WTC11 (cell line): ENCODE measurements around the gene DPEP2NB. TPM values are rescaled to one million over a fixed set of nuclear protein-coding genes. Genes with fewer than 3 reads are reported as not detected.

Source experiments
- ATAC-seq: fragments of 200-7000 bp; cut with Tn5 transposase; 2 replicates; pipeline ENCODE4 v1.10.0; 2021; ENCODE audit warnings: mild to moderate bottlenecking, moderate library complexity
- CTCF ChIA-PET: fragments of 300-600 bp; sonication (Branson Sonifier 250); formaldehyde crosslinking; loops from one replicate; lab custom pipeline; 2021; ENCODE audit warnings: antibody characterized with exemption; lab: Charles Lee
- POLR2A ChIA-PET: fragments of 350-600 bp; sonication (Branson Sonifier 250); formaldehyde crosslinking; loops from one replicate; lab custom pipeline; 2021; ENCODE audit warnings: antibody characterized with exemption; lab: Charles Lee
- DNase-seq: peaks from one replicate; pipeline ENCODE4 v3.0.0; 2021; ENCODE audit warnings: low spot score
- H3K27ac Mint-ChIP-seq: 2 replicates; pipeline ENCODE4 v1.8.0; 2021; ENCODE audit warnings: mixed read lengths
- H3K27me3 Mint-ChIP-seq: 2 replicates; pipeline ENCODE4 v1.8.0; 2021; ENCODE audit warnings: low read depth, mild to moderate bottlenecking, moderate library complexity, mixed read lengths
- H3K36me3 Mint-ChIP-seq: 2 replicates; pipeline ENCODE4 v1.8.0; 2021; ENCODE audit warnings: mixed read lengths
- H3K4me1 Mint-ChIP-seq: 2 replicates; pipeline ENCODE4 v1.8.0; 2022; ENCODE audit warnings: mixed read lengths
- H3K4me3 Mint-ChIP-seq: 2 replicates; pipeline ENCODE4 v1.8.0; 2021; ENCODE audit warnings: mild to moderate bottlenecking, moderate library complexity, mixed read lengths
- H3K9me3 Mint-ChIP-seq: 2 replicates; pipeline ENCODE4 v1.8.0; 2021; ENCODE audit warnings: mixed read lengths
- ARID4B ChIP-seq: sonication (generic); formaldehyde crosslinking; IDR thresholded peaks from 2 replicates; pipeline ENCODE4 v1.8.0; 2023; ENCODE audit warnings: missing genetic modification reagents, mild to moderate bottlenecking, borderline replicate concordance
- ATF3 ChIP-seq: sonication (generic); formaldehyde crosslinking; conservative IDR thresholded peaks from 2 replicates; pipeline ENCODE4 v1.8.1; 2022; ENCODE audit warnings: mild to moderate bottlenecking, missing genetic modification reagents
- ATF6 ChIP-seq: sonication (generic); formaldehyde crosslinking; IDR thresholded peaks from 2 replicates; pipeline ENCODE4 v1.8.1; 2023; ENCODE audit warnings: mild to moderate bottlenecking, missing genetic modification reagents
- E2F5 ChIP-seq: sonication (generic); formaldehyde crosslinking; IDR thresholded peaks from 2 replicates; pipeline ENCODE4 v1.8.1; 2022; ENCODE audit warnings: mild to moderate bottlenecking, moderate library complexity, missing genetic modification reagents
- FOXJ3 ChIP-seq: sonication (generic); formaldehyde crosslinking; IDR thresholded peaks from 2 replicates; pipeline ENCODE4 v1.9.0; 2021; ENCODE audit warnings: missing genetic modification reagents, mild to moderate bottlenecking, borderline replicate concordance
- FOXK1 ChIP-seq: sonication (generic); formaldehyde crosslinking; IDR thresholded peaks from 2 replicates; pipeline ENCODE4 v1.8.0; 2022; ENCODE audit warnings: mild to moderate bottlenecking, moderate library complexity, missing genetic modification reagents
- FOXP4 ChIP-seq: sonication (generic); formaldehyde crosslinking; IDR thresholded peaks from 2 replicates; pipeline ENCODE4 v1.8.0; 2022; ENCODE audit warnings: mild to moderate bottlenecking, missing genetic modification reagents
- GRHL2 ChIP-seq: fragments of 250-450 bp; sonication (Bioruptor Pico); IDR thresholded peaks from 2 replicates; pipeline ENCODE4 v1.8.0; 2022; ENCODE audit warnings: mild to moderate bottlenecking, moderate library complexity; ENCODE audit not compliant: insufficient replicate concordance, severe bottlenecking
- GTF2I ChIP-seq: fragments of 250-450 bp; sonication (Bioruptor Pico); conservative IDR thresholded peaks from 2 replicates; pipeline ENCODE4 v1.4.0; 2021; ENCODE audit warnings: mild to moderate bottlenecking
- HMGA2 ChIP-seq: fragments of 250-450 bp; sonication (Bioruptor Pico); IDR thresholded peaks from 2 replicates; pipeline ENCODE4 v1.4.0; 2021; ENCODE audit warnings: mild to moderate bottlenecking, moderate library complexity
- JAZF1 ChIP-seq: fragments of 250-450 bp; sonication (Bioruptor Pico); IDR thresholded peaks from 2 replicates; pipeline ENCODE4 v1.9.0; 2021; ENCODE audit warnings: moderate library complexity, mild to moderate bottlenecking, inconsistent platforms
- MXD4 ChIP-seq: fragments of 250-450 bp; sonication (Bioruptor Pico); IDR thresholded peaks from 2 replicates; pipeline ENCODE4 v1.8.0; 2021; ENCODE audit warnings: mild to moderate bottlenecking, moderate library complexity, borderline replicate concordance
- NFATC4 ChIP-seq: fragments of 250-450 bp; sonication (Bioruptor Pico); IDR thresholded peaks from 2 replicates; pipeline ENCODE4 v1.9.0; 2021; ENCODE audit warnings: mild to moderate bottlenecking
- NR3C1 ChIP-seq: sonication (generic); formaldehyde crosslinking; conservative IDR thresholded peaks from 2 replicates; pipeline ENCODE4 v1.8.1; 2023; ENCODE audit warnings: low read depth, mild to moderate bottlenecking, missing genetic modification reagents
- OVOL2 ChIP-seq: fragments of 250-450 bp; sonication (Bioruptor Pico); IDR thresholded peaks from 2 replicates; pipeline ENCODE4 v1.9.0; 2021; ENCODE audit warnings: mild to moderate bottlenecking, borderline replicate concordance
- TP53 ChIP-seq: sonication (generic); formaldehyde crosslinking; IDR thresholded peaks from 2 replicates; pipeline ENCODE4 v1.8.1; 2023; ENCODE audit warnings: mild to moderate bottlenecking, missing genetic modification reagents
- ZMAT4 ChIP-seq: fragments of 250-450 bp; sonication (Bioruptor Pico); IDR thresholded peaks from 2 replicates; pipeline ENCODE4 v1.9.0; 2021; ENCODE audit warnings: mild to moderate bottlenecking
- ZNF138 ChIP-seq: sonication (generic); formaldehyde crosslinking; conservative IDR thresholded peaks from 2 replicates; pipeline ENCODE4 v1.8.1; 2022; ENCODE audit warnings: mild to moderate bottlenecking, moderate library complexity, missing genetic modification reagents
- ZNF425 ChIP-seq: fragments of 250-450 bp; sonication (Bioruptor Pico); conservative IDR thresholded peaks from 2 replicates; pipeline ENCODE4 v1.9.0; 2021; ENCODE audit warnings: mild to moderate bottlenecking
- total RNA-seq: library from RNA; stranded (reverse); gene quantifications from 3 replicates; pipeline ENCODE4 v1.2.3, GENCODE V29; 2021

DPEP2NB gene
- total RNA-seq, 1 experiment from 2014 or later, result not detected

- no peak for TF ChIP-seq NFATC4 (CRISPR knock-in tag)
These were observed 26.2 kb downstream of the DPEP2NB start (continued) for GRCh38 chr16:67989322-67990017.

DNA sequence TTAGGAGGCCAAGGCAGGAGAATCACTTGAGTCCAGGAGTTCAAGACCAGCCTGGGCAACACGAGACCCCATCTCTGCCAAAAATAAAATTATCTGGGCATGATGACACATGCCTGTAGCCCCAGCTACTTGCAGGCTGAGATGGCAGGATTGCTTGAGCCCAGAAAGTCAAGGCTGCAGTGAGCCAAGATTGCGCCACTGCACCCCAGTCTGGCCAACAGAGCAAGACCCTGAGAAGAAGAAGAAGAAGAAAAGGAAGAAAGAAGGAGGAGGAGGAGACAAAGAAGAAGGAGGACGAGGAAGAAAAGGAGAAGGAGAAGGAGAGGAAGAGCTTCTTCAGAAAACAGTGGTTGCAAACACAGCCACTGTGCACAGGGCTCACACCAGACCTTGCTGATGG lies 27.0 kb downstream of the DPEP2NB start:
- POLR2A ChIA-PET, result interaction anchor here (0.6 kb wide), 1 partner anchor 16 kb away, joined by 6 read pairs; no protein-coding TSS in a partner anchor
- no peak overlapping the region for H3K4me3 Mint-ChIP-seq
- H3K36me3 Mint-ChIP-seq, result no peaks in the 10 kb centered on the region
- peaks cover 18% of the 10 kb centered on the region for H3K27me3 Mint-ChIP-seq
- DNase-seq, result no peak
- H3K9me3 Mint-ChIP-seq, result no peaks in the 10 kb centered on the region
- CTCF ChIA-PET, result interaction anchor here (0.5 to 1.3 kb wide), 2 partner anchors 131 to 172 kb away, joined by 3 read pairs; no protein-coding TSS in a partner anchor
- no peak for TF ChIP-seq TP53
- TF ChIP-seq FOXP4 (CRISPR knock-in tag), result no peak
- TF ChIP-seq ATF3 (CRISPR knock-in tag), result no peak
- no peak for TF ChIP-seq JAZF1
- TF ChIP-seq NFATC4 (CRISPR knock-in tag), result no peak
- no peak for TF ChIP-seq ATF6 (CRISPR knock-in tag)
- TF ChIP-seq ZMAT4 (CRISPR knock-in tag), result no peak
- TF ChIP-seq FOXK1, result no peak
- no peak for TF ChIP-seq E2F5 (CRISPR knock-in tag)
- no peak for TF ChIP-seq FOXJ3 (CRISPR knock-in tag)
- TF ChIP-seq GTF2I (CRISPR knock-in tag), result no peak
- no peak for TF ChIP-seq NR3C1 (CRISPR knock-in tag)
- TF ChIP-seq HMGA2 (CRISPR knock-in tag), result no peak
- TF ChIP-seq GRHL2 (CRISPR knock-in tag), result no peak
- no peak for TF ChIP-seq MXD4 (CRISPR knock-in tag)
- TF ChIP-seq, all 79 proteins: peak for 0
- Mint-ChIP-seq H3K4me1 (no peaks in the 10 kb centered on the region), H3K27ac (no peak overlapping the region)
- ATAC-seq, result no peak

DNA sequence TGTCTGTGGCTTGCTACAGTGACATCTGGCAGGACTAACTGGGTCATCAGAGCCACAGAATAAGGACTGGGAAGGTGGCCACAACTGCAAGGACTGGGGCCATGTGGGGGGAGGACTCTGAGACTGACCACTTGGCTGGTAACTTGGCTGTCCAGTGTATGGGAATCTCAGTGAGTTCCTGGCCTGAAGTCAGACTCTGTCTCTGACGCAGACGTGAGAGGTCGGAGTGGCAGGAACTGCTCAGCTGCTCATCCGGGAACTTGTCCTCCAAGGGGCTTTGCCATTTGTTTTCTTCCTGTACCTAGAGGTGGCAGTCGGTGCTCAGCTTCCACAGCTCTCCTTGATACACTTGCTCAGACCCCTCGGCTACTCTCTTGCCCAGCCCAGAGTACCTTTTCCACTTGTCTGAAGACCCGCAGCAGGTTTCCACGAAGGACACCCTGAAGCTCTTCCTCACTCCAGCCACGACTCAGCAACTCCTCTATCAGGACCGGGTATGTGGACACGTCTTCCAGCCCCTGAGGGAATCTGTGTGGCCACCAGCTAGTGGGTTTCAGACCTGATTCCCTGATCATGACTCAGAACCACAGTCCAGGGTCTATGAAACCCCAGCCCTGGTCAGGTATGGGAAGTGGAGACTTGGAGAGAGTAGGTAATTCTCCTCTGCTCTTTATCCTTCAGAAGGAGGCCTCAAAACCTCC lies 28.1 kb downstream of the DPEP2NB start:
- Mint-ChIP-seq H3K27ac (no peak overlapping the region), H3K36me3 (no peaks in the 10 kb centered on the region), H3K4me1 (peaks cover 6% of the 10 kb centered on the region), H3K4me3 (no peak overlapping the region), H3K9me3 (no peaks in the 10 kb centered on the region), H3K27me3 (peaks cover 18% of the 10 kb centered on the region)
- ChIA-PET CTCF (interaction anchor here (1.2 to 1.5 kb wide), 3 partner anchors 52 to 171 kb away, joined by 3 to 8 read pairs (median 4); no protein-coding TSS in a partner anchor), POLR2A (no interaction called here)
- ATAC-seq (no peak), DNase-seq (no peak)
- no peak for TF ChIP-seq ZNF138 (CRISPR knock-in tag)
- no peak for TF ChIP-seq OVOL2 (CRISPR knock-in tag)
- no peak for TF ChIP-seq ZNF425 (CRISPR knock-in tag)
- TF ChIP-seq GRHL2 (CRISPR knock-in tag), result no peak
- no peak for TF ChIP-seq ARID4B
